Skin epidermis (tissue), 12 donors: ENCODE data around the gene CHD9NB.
A peak's percentile ranks its signal among the peaks of the same experiment; 100 is the strongest.
"Not testable (repeated sequence)": the region's sequence is repeated elsewhere in the genome, so short reads cannot be mapped to it uniquely, and the experiment has no call there.

Experiments used
- H3K27ac ChIP-seq, 21 experiments: fragments of 200-600 bp; sonication (generic) in 11 of 21; one replicate each; pipeline ENCODE4 v1.5.0; 2020; ENCODE audit warnings: mild to moderate bottlenecking in 3 of 21, inconsistent platforms in 2 of 21, moderate library complexity in 2 of 21
- H3K4me3 ChIP-seq, 7 experiments: fragments of 200-600 bp; sonication (generic) in 2 of 7; one replicate each; pipeline ENCODE4 v1.5.0; 2020; ENCODE audit warnings: inconsistent platforms in 2 of 7, mild to moderate bottlenecking in 2 of 7, moderate library complexity in 1 of 7

CHD9NB gene

DNA sequence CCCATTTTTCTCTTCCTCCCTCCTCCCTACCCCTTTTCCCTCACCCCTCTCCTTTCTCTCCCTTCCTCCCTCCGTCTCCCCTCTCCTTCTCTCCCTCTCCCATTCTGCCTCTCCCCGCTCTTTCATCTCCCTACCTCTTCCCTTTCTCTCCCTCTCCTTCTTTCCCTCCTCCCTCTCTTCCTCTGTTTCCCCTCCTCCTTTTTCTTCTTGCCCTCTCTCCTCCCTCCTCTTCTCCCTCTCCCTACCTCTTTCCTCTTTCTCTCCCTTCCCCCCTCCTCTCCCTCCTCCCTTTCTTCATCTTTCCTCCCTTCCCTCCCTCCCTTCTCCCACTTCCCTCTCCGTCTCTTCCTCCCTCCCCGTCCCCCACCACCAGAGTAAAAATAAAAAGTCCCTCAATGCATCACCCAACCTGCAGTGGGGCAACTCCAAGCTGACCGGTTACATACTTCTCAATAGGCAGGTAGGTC is 10.4 kb downstream of the CHD9NB start:
- Histone ChIP-seq H3K4me3 (peak overlapping the region in 1 of 7 experiments; percentile 0), H3K27ac (peak overlapping the region in 19 of 21 experiments; percentile 11 to 85 (median 74))

GRCh38 chr16:53041320-53042051 is 11.2 kb downstream of the CHD9NB start:
- Histone ChIP-seq H3K27ac (peak overlapping the region in 19 of 21 experiments; percentile 11 to 85 (median 74)), H3K4me3 (no peak overlapping the region)

DNA sequence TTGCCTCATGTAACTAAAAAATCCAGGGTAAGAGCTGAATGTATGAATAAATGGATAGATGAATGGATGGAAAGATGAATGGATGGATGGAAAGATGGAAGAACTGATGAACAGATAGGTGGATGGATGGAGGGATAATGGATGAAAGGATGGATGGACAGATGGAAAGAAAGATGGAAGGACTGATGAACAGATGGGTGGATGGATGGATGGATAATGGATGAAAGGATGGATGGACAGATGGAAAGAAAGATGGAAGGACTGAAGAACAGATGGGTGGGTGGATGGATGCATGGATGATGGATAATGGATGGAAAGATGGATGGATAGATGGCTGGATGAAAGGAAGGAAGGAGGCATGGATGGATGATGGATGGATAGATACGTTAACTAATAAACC is 11.9 kb downstream of the CHD9NB start:
- Histone ChIP-seq H3K27ac (peak overlapping the region in 10 of 21 experiments; percentile 29 to 85 (median 70)), H3K4me3 (no peak overlapping the region)

DNA sequence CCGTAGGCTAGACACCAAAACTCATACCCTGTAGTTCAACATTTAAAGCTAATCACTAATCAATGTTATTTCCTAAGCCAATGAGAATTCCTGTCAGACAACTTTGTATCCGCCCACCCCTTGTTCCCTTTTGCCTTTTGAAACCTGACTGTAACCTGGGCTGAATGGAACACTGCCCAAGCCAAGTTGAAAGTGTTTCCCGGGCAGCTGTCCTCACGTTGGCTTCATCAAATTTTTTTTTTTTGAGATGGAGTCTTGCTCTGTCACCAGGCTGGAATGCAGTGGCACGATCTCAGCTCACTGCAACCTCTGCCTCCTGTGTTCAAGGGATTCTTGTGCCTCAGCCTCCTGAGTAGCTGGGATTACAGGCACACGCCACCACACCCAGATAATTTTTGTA is 16.0 kb downstream of the CHD9NB start:
- H3K27ac ChIP-seq, H3K4me3 ChIP-seq: not testable (repeated sequence)

GRCh38 chr16:53036066-53036465 is 16.6 kb downstream of the CHD9NB start:
- no peak overlapping the region for H3K27ac ChIP-seq

GRCh38 chr16:53035176-53035942 is 17.3 kb downstream of the CHD9NB start:
- no peak overlapping the region for H3K27ac ChIP-seq
- H3K4me3 ChIP-seq: no peak overlapping the region

More at GRCh38 chr16:53036066-53036465, 16.6 kb downstream of the CHD9NB start:
- H3K4me3 ChIP-seq: no peak overlapping the region

GRCh38 chr16:53034306-53034705 is 18.4 kb downstream of the CHD9NB start:
- no peak overlapping the region for H3K4me3 ChIP-seq

DNA sequence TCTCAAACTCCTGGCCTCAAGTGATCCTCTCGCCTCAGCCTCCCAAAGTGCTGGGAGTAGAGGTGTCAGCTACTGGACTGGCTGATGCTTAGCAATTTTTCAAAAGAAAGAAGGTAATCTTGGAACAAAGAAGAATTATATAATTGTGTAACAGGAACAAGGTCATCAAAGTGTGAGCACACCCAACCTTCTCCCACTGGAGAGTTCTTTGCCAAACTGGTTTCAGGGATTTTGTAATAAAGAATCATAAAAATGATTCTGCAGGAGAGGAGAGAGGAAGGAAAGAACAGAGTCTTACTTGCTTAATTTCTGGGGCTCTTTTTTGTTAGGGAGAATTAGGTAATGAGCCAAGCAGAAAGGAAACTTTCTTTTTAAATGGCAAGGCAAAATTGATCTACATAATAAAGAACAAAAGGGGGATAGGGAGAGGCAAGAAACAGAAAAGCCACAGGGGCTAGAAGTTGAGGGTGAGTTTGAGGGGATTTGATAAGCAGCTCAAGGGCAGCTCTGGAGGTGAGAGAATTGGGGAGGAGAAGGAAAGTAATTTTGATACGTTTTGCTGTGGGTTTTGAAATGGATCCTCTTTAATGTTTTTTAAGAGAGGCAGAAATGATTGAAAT is 21.3 kb downstream of the CHD9NB start:
- no peak overlapping the region for H3K4me3 ChIP-seq
- peak overlapping the region in 5 of 21 experiments; percentile 10 to 48 (median 31) for H3K27ac ChIP-seq

More at GRCh38 chr16:53034306-53034705, 18.4 kb downstream of the CHD9NB start:
- no peak overlapping the region for H3K27ac ChIP-seq

DNA sequence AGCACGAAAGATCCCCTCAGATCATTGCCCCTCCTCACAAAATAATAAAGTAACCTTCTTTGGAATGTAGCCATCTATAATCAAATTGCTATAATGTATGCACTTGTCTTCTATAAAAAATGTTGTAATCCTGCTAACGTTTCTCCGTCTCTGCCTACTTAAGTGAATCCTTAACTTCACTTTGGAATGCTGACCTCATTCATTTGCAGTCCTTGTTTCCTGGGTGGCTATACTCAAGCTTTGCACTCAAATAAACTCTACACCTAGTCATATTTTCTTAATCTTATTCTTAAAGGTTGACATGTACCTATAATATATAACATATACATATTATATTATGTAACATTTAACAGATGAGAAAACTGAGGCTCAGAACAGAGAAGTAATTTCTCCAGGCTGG is 22.7 kb downstream of the CHD9NB start:
- Histone ChIP-seq H3K27ac (no peak overlapping the region), H3K4me3 (no peak overlapping the region)

GRCh38 chr16:53024045-53024444 is 28.7 kb downstream of the CHD9NB start:
- Histone ChIP-seq H3K27ac (no peak overlapping the region), H3K4me3 (no peak overlapping the region)

DNA sequence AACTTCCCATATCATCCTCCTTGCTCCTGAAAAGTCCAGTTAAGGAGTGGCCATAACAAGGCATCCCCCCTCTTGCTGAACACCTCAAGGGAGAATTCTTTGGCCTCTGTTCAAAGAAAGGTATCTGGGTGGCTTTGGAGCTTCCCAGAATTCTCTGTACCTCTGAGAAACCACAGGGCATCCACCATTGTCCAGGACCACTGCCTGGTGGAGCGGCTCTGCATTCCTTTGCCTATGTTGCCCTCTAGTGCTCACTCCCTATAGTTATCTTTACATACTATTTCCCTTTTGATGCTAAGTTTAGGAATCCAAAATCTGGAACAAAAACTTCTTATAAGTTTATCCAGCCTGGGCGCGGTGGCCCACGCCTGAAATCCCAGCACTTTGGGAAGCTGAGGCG is 30.3 kb downstream of the CHD9NB start:
- H3K4me3 ChIP-seq: no peak overlapping the region
- no peak overlapping the region for H3K27ac ChIP-seq

DNA sequence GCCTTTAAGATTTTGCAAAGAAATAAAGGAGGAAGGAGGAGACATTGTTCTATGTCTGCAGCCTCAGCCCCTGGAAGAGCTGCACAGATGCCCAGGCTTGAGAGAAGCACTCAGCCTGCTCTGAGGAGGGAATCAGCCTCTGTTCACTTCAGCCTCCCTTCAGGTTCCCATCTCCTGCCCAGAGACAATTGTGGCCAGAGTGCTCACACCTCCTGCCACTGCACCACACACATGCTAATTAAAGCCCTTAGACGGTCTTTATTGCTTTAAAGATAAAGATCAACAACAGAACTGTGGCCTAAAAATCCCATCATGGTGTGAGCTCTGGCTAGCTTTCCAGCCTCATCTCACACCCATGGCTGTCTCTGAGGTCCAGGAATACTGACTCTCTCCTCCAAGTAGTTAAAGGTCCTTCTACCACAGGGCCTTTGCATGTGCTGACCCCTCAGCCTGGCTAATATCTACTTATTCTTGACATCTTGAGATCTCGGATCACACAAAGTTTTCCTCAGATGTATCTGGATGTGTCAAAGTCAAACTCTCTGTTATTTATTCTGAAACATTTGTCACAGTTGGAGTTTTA is 33.8 kb downstream of the CHD9NB start:
- H3K4me3 ChIP-seq: no peak overlapping the region

DNA sequence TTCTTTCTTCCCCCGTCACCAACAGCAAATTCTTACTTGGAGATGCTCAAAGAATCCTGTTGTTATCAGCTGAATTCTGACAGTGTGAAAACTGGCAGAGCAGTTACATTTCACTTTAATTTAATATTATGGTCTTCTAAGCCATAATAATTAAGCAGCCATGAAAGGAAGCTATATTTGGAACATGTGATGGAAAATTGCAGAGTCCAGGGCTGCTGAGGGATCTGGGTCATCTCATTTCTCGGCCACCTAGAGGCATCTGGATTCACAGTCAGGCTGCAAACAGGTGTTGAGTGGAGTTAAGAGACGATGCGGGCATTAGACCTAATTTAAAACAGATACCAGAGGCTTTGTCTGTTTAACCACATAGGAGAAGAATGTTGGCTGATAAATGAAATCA is 38.4 kb downstream of the CHD9NB start:
- Histone ChIP-seq H3K4me3 (no peak overlapping the region), H3K27ac (no peak overlapping the region)

More for the DNA sequence above, 33.8 kb downstream of the CHD9NB start:
- H3K27ac ChIP-seq: no peak overlapping the region

DNA sequence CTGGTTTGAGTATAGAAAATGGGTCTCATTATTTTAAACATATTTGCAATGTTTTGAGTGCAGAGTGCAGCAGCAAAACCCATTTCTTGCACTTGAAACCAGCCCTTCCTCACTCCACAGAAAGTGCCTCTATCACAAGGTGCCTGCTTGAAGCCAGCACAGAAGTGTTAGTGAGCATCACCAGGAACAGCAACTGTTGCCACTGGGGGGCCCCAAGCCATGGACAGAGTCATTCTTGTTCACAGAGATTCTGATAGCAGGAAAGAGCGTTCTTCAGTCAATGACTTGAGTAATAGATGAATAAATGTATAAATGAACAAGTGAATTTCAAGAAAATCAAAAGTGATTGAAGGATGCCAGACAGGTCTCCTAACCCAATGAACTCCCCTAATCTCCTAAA is 45.6 kb downstream of the CHD9NB start:
- Histone ChIP-seq H3K4me3 (no peak overlapping the region), H3K27ac (no peak overlapping the region)

DNA sequence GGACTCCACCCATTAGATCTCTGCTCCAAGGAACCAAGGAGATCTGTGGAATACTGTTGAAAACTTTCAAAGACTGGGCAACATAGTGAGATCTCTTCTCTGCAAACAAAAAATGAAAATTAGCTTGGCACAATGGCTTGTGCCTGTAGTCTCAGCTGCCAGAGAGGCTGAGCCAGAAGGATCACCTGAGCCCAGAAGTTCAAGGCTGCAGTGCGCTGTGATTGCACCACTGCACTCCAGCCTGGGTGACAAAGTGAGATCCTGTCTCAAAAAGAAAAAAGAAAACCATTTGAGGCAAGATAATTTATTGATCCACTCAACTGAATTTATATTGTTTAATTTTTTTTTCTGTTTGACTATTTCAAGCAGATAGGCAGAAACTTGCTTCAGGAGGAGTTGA is 54.8 kb downstream of the CHD9NB start:
- H3K27ac ChIP-seq: no peak overlapping the region
- no peak overlapping the region for H3K4me3 ChIP-seq

DNA sequence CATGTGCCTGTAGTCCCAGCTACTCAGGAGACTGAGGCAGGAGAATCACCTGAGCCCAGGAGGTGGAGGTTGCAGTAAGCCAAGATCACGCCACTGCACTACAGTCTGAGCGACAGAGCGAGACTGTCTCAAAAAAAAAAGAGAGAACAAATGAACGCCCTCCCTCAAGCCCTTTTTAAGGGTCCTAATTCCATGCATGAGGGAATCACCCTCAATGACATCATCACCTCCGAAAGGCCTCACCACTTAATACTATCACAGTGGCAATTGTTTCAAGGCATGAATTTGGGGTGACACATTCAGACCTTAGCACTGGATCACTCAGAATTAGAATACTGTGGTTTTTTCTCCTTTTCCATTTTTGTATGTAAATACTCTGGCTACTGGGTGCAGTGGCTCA is 57.8 kb downstream of the CHD9NB start:
- Histone ChIP-seq H3K4me3 (no peak overlapping the region), H3K27ac (no peak overlapping the region)

DNA sequence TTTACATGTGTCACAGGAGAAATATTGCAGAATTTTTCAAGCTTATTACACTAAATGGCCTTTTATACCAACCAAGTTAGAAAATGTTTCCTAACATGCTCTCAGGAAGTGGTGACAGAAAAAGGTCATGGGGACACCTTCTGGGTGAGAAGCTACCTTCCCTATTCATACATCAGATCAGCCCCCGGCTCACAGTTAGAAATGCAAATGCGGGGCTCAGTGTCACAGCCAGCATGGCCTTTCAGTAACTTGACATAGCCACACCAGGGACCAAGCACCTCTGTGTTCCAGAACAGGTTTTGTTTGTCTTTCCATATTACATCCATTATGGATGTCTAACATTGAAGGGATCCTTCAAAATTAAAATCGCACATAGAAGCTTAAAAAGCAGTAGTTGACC is 59.5 kb downstream of the CHD9NB start:
- H3K27ac ChIP-seq: no peak overlapping the region
- no peak overlapping the region for H3K4me3 ChIP-seq

- H3K4me3 ChIP-seq: no peak overlapping the region
- no peak overlapping the region for H3K27ac ChIP-seq
Measured at GRCh38 chr16:52991572-52991971, 61.1 kb downstream of the CHD9NB start.
